GM21423 (cell line): ENCODE results near the gene NKX3-2.
A peak's percentile ranks its signal among the peaks of the same experiment; 100 is the strongest.

Experiments
- ATAC-seq: cut with Tn5 transposase; IDR thresholded peaks from one replicate; pipeline ENCODE4 v1.9.1; 2021; ENCODE audit warnings: mild to moderate bottlenecking, moderate library complexity; ENCODE audit not compliant: unreplicated experiment

NKX3-2 gene

DNA sequence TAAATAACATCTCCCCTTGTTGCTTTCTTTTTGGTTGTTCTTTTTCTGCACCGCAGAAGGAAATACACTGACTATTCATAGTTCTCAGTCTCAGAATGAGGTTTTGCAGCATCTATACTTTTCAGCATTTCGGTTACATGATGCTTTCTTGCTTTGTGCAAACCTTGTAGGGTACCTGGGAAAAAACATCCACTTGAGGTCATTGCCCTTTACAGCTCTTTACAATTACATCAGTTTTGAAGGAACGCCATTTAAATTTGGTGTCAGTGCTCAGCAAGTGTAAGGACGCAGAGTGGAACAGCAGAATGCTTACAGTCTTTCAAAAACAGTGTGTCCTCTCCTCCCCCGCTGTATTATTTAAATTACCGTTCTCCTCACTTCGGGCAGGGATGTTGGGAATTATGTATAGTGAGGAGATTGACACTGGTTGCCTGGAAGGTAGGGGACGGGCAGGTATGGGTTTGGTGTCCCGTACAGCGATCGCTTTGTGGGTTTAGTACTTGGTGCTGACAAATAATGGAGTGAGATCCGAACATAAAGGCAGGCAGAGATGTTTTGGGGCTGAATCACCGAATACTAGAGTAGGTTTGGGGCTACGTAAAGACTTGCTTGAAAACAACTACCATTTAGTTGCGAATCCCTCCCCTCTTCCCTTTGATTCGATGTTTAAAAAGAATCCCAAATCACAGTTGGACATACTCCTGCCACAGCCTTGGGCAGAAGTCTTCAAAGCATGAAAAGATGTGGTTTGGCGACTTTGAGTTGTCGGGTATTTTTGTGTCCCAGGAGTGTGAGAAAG lies 2.0 kb upstream of the NKX3-2 start:
- ATAC-seq = no peak

GRCh38 chr4:13545394-13545808 lies 1.1 kb upstream of the NKX3-2 start:
- ATAC-seq = no peak

DNA sequence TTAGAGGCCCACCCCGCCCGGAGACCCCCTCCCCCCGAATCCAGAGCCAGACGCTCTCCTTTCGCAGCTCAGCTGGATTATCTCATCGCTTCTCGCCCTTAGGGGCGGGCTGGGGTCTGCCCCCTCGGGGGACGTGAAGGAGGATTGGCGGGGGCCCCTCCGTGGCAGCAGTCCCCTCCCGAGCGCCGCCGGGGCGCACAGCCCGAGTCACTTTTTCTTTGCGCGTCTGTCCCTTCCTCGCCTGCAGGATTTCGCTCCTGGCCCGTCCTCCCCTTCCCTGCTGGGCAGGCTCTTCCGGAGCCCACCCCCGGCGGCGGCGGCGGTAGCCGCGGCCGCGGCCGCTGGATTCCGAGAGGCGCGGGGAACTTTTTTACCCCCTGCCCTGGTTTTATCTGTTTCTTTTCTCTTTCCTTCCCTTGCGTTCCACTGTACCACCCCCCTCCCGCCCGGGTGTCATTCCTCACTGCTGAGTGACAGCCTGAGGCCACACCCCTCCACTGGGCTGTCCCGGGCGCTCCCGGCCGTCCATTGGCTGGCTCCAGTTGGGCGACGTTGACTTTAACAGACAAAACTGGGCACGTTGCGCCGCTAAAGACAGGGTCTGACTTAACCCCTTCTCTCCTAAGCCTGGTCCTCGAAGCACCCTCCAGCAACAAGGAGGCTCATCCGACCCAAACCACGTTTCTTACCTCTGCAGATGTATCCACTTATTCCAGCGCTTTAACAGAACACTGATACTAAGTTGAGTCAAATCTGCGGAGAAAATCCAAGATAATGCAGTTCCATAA lies 492 bp upstream of the NKX3-2 start:
- ATAC-seq = peak; percentile 44

- no peak for ATAC-seq
Measured at GRCh38 chr4:13543032-13543838, 1.1 kb downstream of the NKX3-2 start.

GRCh38 chr4:13542577-13543031 lies 1.7 kb downstream of the NKX3-2 start:
- no peak for ATAC-seq

DNA sequence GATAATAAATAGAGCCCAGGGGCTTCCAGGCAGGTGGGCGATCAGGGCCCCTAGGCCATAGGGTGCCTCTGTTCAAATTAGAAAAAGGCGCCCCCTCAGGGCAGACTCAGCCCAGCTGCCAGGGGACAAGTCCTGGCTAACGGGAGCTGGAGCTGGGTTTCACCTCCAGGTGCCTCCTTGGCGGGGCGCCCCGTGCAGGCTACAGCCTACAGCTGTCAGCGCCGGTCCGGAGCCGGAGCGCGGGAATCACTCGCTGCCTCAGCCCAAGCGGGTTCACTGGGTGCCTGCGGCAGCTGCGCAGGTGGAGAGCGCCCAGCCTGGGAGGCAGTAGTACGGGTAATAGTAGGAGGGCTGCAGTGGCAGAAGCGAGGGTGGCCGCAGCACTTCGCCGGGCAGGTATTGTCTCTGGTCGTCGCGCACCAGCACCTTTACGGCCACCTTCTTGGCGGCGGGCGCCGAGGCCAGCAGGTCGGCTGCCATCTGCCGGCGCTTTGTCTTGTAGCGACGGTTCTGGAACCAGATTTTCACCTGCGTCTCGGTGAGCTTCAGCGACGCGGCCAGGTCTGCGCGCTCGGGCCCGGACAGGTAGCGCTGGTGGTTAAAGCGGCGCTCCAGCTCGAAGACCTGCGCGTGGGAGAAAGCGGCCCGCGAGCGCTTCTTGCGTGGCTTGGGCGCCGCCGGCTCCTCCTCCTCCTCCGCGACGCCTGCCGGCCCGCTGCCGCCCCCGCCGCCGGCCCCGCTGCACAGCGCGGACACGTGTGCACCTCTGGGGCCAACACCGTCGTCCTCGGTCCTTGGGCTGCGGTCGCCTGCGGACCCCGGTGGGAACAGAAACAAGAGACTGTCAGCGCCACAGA lies 2.4 kb downstream of the NKX3-2 start:
- ATAC-seq = peak; percentile 42

- ATAC-seq = no peak
Measured at GRCh38 chr4:13541176-13541604, 3.1 kb downstream of the NKX3-2 start.

DNA sequence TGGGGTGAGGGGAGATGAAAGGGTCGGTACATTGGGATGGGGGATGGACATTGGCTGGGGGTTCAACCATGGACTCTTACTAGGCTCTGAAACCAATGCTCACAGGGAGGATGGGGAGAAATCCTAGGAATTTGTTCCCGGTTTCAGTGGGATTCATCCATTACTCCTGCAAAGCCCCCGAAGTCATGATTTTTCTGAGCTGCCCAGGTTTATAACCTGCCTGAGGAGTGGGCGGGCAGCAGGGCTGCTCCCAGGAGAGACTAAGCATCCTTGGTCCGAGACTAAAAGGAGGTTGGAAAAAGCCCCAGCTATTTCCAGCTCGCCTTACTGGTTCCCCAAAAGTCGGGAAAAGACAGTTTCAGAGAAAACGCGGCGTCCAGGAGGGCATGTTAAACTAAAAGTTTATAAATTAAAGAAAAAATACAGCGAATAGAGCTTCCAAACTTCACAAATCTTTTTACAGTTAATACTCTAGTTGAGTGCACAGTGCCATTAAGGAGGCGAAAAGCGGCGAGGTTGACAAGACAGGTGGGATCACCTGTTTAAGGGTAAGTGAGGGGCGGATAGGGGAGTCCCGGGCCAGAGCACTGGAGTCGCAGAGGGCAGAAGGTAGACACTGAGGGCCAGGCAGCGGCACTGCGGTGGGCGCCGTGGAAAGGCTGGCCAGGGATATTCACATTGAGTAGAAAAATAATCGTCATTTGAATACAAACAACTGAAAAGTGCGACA lies 3.7 kb downstream of the NKX3-2 start:
- no peak for ATAC-seq

DNA sequence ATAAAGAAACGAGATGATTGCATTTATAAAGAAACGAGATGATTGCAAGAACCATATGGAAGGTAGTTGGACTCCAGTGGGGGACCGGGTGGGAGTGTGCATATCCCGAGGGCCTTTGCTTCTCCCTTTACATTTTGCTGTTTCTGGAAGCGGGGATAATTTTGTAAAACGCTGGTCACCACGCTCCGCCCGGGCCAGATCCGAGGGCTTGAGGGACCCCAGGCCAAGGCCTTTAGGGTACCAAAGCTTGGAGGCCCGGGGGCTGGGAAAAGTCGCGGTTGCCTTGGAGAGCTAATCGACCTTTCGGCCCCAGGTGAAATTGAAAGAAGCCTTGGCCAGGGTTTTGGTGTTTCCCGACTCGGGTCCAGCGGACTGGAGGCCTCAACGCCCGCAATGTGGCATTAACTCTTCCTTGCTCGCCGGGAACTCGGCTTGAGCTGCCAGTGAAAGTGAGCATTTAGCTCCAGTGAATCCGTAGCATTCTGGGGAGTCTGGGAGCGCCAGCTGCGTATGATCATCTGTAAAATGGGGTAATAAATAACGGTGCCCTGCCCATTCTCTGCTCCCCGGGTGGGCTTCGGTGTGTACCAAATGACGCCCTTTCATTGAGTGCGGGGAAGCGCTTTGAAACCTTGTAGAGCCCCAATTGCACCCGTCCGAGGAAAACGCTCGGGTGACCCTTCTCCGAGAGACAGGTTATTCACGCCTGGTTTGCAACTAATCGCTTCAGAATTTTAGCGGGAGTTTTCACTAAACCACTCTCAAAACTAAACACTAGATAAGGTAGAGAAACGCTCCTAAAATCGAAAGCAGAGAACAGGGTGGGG lies 4.5 kb downstream of the NKX3-2 start:
- ATAC-seq = no peak

DNA sequence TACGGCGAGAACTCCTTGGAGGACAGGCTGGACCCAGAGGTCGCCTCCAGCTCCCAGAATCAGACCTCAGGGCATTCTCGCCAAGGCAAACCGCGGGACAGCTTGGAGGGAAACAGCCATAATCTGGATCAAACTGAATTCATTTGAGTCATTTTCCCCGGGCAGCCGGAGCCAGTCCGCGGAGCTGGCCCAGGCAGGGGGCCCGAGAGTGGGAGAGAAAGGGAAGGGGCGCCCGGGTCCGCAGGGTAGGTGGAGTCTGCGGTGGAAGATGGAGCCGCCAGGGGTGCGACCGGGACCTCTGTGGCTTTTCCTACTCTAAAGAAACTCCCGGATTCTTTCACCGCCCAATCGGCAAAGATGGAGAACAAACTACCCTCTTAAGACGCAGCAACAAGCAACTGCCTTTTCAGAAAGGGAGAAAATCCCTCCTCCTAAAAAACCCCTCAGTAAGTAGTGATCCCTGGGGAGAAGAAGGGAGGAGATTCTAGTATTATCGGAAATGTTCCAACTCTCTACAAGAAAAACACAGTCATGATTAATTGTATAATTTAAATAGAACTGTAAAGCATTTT lies 5.2 kb downstream of the NKX3-2 start:
- ATAC-seq = no peak

DNA sequence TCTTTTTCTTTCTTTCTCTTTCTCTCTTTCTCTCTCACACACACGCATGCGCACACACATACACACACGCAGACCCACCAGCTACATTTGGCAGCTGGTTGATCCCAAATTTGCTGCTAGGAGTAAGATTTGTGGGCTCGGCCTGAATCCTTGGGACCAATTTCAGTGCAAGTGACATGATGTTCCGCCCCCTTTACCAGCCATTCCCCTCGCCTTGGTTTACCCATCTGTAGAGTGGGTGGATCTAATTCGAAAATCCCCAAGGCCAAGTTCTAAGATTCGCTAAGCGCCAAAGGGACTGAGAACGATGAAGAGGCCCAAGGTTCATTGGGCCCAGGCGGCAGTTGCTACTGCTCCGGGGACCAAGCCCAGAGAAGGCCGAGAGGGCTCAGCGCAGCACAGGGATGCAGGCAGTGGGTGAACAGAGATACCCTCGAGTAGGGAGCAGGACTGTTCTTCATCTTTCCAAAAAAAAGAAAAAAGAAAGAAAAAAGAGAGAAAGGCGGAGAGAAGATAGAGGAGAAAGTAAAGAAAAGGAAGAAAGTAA lies 5.8 kb downstream of the NKX3-2 start:
- ATAC-seq = no peak

GRCh38 chr4:13537832-13538177 lies 6.5 kb downstream of the NKX3-2 start:
- ATAC-seq = no peak

- ATAC-seq = no peak
Measured at GRCh38 chr4:13537011-13537831, 7.1 kb downstream of the NKX3-2 start.

- no peak for ATAC-seq
Measured at GRCh38 chr4:13536607-13537006, 7.7 kb downstream of the NKX3-2 start.

GRCh38 chr4:13535708-13536361 lies 8.5 kb downstream of the NKX3-2 start:
- no peak for ATAC-seq

DNA sequence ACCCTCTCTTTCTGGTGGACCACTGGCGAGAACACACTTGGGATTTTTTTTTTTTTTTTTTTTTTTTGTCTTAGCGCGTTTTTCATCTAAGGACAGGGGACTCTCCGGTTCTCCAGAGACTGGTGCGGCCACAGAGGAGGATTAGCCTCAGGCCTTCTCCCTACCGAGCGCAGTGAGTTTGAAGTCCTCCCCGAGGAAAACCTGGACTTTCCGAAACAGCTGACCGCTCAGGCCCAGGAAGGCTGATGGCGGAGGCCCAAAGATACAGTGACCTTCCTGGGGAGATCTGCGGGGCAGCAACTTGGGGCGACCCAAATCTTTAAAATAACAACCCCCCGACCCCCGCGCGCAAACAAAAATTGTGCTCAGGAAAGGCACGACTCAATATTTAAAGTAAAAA lies 9.2 kb downstream of the NKX3-2 start:
- ATAC-seq = no peak
